Vagina (tissue), 2 donors: ENCODE results near the gene SNX21.

ENCODE experiments used
- CTCF ChIP-seq, 3 experiments: fragments of 450-650 bp in 2 of 3; fragments of 200-600 bp in 1 of 3; sonication (generic) in 1 of 3; IDR thresholded peaks; one replicate each; pipeline ENCODE4 v1.5.1; 2017 to 2019; ENCODE audit warnings: antibody characterized with exemption in 3 of 3, mild to moderate bottlenecking in 2 of 3, moderate library complexity in 2 of 3
- POLR2A ChIP-seq, 2 donors: fragments of 450-650 bp; IDR thresholded peaks; one replicate each; pipeline ENCODE4 v1.6.1; 2017; ENCODE audit warnings: antibody characterized with exemption in 2 of 2, mild to moderate bottlenecking in 2 of 2, moderate library complexity in 2 of 2
- POLR2AphosphoS5 ChIP-seq, 2 donors: sonication (generic); formaldehyde crosslinking; IDR thresholded peaks; one replicate each; pipeline ENCODE4 v1.9.0; 2017; ENCODE audit warnings: antibody characterized with exemption in 2 of 2, mild to moderate bottlenecking in 2 of 2, low read depth in 1 of 2; ENCODE audit not compliant: insufficient read depth in 1 of 2

- TF ChIP-seq POLR2AphosphoS5 (IDR thresholded peaks at IDR 0.05; ENCODE audit: insufficient read depth in 1 of 2, low read depth in 1 of 2) = no peak
- TF ChIP-seq POLR2A (IDR thresholded peaks at IDR 0.05) = no peak
- no peak for TF ChIP-seq CTCF (IDR thresholded peaks at IDR 0.05)
Observed at GRCh38 chr20:45867819-45868176, 34.2 kb downstream of the SNX21 start.
